K562 (cell line): ENCODE results near the gene CTSO. TPM values are rescaled to one million over a fixed set of nuclear protein-coding genes. Genes with fewer than 3 reads are reported as not detected.

Source experiments
- CTBP1 ChIP-seq: fragments of 450-650 bp; IDR thresholded peaks from 2 replicates; pipeline ENCODE4 v1.6.1; 2016; ENCODE audit warnings: borderline replicate concordance
- RAD21 ChIP-seq, 2 experiments: fragments of 250-450 bp in 1 of 2; fragments of 450-650 bp in 1 of 2; sonication (Bioruptor Pico) in 1 of 2; formaldehyde crosslinking in 1 of 2; IDR thresholded peaks in 1 of 2; conservative IDR thresholded peaks in 1 of 2; 2 replicates each; pipeline versions ENCODE4 v1.4.0 to v1.8.0; 2020 to 2022; ENCODE audit warnings: mild to moderate bottlenecking in 2 of 2, moderate library complexity in 1 of 2
- UBTF ChIP-seq, 2 experiments: IDR thresholded peaks; 2 replicates each; pipeline ENCODE4 v1.6.1; 2012; ENCODE audit warnings: improper control_type of control experiment in 2 of 2, low read depth in 2 of 2, low read length in 2 of 2, borderline replicate concordance in 1 of 2
- ZBTB11 ChIP-seq, 3 experiments: fragments of 200-800 bp in 1 of 3; fragments of 250-450 bp in 1 of 3; fragments of 450-650 bp in 1 of 3; sonication (Bioruptor Pico) in 1 of 3; sonication (Bioruptor generic) in 1 of 3; formaldehyde crosslinking in 1 of 3; IDR thresholded peaks; 2 replicates each; pipeline versions ENCODE4 v1.6.1 to v1.8.0; 2016 to 2022; ENCODE audit warnings: mild to moderate bottlenecking in 2 of 3, missing genetic modification characterization in 2 of 3, missing compliant biosample characterization in 1 of 3, moderate library complexity in 1 of 3
- ZBTB9 ChIP-seq: fragments of 450-650 bp; formaldehyde crosslinking; IDR thresholded peaks from 2 replicates; pipeline ENCODE4 v1.4.0; 2020; ENCODE audit warnings: mild to moderate bottlenecking, moderate library complexity
- polyA plus RNA-seq, 8 experiments: library from polyadenylated mRNA; depleted of rRNA in 4 of 8; stranded (reverse) in 5 of 8; unstranded in 3 of 8; fragments of >200 nt; fragmentation: Nextera tagmentation in 2 of 8; fragmentation: Illumina TruSeq in 1 of 8; extraction: Ambion mirVana in 2 of 8; extraction: Trizol in 1 of 8; gene quantifications; 2 replicates each; pipeline versions ENCODE4 v1.2.1 to v1.2.3, GENCODE V29; 2011 to 2014; ENCODE audit warnings: inconsistent platforms in 1 of 8, missing spikeins in 1 of 8
- total RNA-seq, 7 experiments: library from RNA; depleted of rRNA in 6 of 7; stranded (reverse); fragments of >200 nt in 6 of 7; fragmentation: Illumina TruSeq in 2 of 7; extraction: Trizol in 2 of 7; gene quantifications; 2 replicates each; pipeline versions ENCODE4 v1.2.1 to v1.2.3, GENCODE V29; 2011 to 2021; ENCODE audit warnings: low replicate concordance in 1 of 7

Gene CTSO
- total and polyA plus RNA-seq, 9 of the 15 experiments (the other 6 are each of a cell fraction or from before 2014, with no cell fraction given) = 0.03 to 0.07 (median 0.04) TPM; not detected in 5

GRCh38 chr4:155953151-155954117 is at the start of gene CTSO (continued):
- peak; percentile 98 for TF ChIP-seq ZBTB9 (CRISPR knock-in tag)
- TF ChIP-seq RAD21 (CRISPR knock-in tag; conservative IDR thresholded peaks at IDR 0.05 in 1 of 2, IDR thresholded peaks at IDR 0.05 in 1 of 2) = peak; percentile 32 to 38; a peak in 3 of 4 replicates
- 0 out of 4 replicates have a peak, but pooled peaks of 1 of the 2 experiments have one; percentile 51 for TF ChIP-seq UBTF (IDR thresholded peaks at IDR 0.05; ENCODE audit: borderline replicate concordance in 1 of 2, low read depth in 2 of 2, low read length in 2 of 2)
- TF ChIP-seq CTBP1 = no peak
- TF ChIP-seq ZBTB11 (CRISPR knock-in tag; IDR thresholded peaks at IDR 0.05) = peak; percentile 31 to 93 (median 72); a peak in 4 of 6 replicates
